ENCODE data around the gene VTI1A. TPM values are rescaled to one million over a fixed set of nuclear protein-coding genes. Genes with fewer than 3 reads are reported as not detected.
A peak's percentile ranks its signal among the peaks of the same experiment; 100 is the strongest.

The VTI1A gene
- polyA plus RNA-seq, 1 donor, result 14.1 TPM

DNA sequence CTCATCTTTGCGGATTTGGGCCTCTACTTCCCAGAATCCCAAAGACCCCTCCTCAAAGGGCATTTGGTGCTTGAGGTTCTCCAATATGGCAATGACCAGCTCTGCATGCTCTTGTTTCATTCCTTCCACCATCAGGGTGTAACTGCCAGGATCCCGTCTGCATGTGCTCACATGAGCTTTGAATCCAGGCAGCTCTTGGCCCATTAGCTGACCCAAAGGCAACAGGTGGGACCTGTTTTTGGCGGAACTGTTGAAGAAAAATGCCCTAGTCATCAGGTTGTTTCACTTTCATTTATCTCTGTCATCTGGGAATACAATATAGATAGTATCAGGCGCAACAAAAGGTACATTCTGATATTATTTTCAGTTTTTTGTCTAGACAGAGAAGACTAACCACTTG, 343.9 kb downstream of the VTI1A start:
- no peak for DNase-seq

DNA sequence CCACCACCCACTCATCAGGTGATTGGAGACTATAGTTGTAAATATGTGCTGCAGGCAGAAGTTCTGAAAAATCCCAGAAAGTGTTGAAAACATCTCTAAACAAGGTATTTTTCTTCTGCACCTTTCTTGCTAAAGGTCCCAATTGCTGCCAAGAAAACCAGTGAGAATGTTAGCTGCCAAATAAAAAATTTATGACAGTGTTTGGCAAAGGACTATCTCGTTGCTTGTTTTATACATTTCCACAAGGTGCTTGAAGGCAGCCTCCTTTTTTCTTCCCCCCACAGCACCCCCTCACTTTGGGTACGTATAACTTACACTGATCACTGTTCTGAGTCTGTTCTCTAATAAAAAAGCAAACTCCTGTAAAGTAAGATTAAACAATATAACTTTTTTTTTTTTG, 344.4 kb downstream of the VTI1A start:
- no peak for DNase-seq

DNA sequence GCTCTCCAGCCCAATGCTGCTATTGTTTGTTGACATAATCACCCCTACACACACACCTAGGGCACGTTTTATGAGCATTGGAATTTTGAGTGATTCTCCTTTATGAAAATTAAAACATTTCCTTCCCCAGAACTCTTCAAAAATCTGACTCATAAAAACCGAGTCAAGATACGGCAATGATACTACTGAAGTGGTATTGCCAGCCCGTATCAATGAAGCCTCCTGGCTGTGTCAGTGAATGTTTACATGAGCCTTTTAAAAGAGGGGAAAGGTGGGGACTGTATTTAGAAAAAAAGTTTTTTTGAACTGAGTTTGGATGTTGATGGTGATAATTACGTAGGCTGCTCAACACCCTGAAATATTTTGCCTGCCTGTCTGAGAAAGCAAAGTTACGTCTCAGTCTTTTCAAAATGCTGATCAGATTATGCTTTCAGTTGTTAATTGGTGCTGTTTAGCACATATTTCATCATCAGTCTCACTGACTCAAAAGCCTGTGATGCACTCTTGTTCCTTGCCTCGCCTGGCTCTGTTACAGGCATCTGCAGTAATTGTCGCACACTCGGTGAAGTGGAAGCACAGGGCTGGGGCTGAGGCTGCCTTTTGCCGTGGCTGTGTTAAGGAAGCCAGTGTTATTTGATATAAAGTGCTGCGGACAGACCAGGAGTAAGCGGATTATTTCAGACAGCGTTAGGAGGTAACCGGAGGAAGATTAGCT, 345.6 kb downstream of the VTI1A start:
- no peak for DNase-seq

DNA sequence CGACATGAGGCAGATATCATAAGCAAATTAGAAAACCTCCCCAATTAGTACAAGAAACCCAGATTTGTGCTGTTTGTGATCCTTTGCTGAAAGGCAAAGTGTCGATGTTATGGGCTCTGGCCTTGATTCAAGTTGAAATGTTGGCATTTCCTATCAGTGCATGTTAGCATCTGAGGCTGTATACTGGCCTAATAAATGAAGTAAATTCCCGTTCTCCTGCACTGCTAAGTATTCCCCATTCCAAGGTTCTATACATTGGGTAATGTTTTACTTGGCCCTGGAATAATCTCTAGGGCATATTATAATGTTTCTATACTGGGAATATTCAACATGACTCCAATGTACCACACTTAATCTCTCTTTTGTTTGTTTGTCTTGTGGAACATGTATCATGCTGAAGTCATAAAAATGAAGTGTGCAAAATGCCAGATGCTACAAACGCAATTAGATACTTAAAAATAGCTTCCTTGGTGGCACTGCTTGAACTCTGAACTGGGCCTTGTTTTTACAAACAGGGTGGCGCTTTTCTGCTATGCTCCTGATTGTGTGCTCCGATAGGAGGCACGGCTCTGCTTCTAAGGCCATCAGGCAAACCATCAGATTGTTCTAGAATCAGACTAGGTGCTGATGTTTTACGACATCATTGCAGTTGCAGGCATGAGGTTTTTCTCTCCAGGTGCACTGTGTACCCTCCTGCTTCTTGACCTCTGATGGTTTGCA, 346.3 kb downstream of the VTI1A start:
- no peak for DNase-seq

DNA sequence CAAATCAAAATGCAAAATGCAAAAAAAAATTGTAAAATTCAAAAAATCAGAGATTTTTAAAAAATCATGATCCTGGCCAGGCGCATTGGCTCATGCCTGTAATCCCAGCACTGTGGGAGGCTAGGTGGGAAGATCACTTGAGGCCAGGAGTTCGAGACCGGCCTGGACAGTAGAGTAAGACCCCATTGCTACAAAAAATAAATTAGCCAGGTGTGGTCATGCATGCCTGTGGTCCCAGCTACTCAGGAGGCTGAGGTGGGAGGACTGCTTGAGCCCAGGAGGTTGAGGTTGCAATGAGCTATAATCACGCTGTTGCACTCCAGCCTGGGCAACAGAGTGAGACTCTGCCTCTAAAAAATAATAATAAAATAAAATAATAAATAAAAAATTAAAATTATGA, 347.2 kb downstream of the VTI1A start:
- DNase-seq, result no peak

- no peak for DNase-seq
Measured at GRCh38 chr10:112795067-112795466, 348.1 kb downstream of the VTI1A start.

DNA sequence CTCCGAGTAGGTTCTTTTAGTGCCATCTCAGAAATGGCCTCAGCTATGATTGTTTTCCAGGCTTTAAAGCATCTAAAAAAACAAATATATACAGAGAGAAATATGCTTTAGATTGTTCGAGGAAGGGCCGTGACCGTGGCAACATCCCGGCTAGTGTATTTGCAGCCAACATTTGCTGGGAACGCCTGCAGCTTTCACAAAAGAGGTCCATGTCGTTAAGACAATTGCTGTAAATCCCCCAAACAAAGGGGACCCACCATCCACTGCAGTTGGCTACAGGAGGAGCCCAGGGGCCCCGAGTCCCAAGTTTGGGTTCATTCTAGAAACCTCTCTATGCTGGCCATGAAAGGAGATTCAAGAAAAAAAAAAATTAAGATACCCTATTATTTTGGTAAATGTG, 350.2 kb downstream of the VTI1A start:
- no peak for DNase-seq

GRCh38 chr10:112797855-112798254, 350.8 kb downstream of the VTI1A start:
- no peak for DNase-seq

- no peak for DNase-seq
Measured at GRCh38 chr10:112799038-112799437, 352.0 kb downstream of the VTI1A start.

GRCh38 chr10:112799726-112800510, 352.9 kb downstream of the VTI1A start:
- no peak for DNase-seq

GRCh38 chr10:112801004-112801403, 354.0 kb downstream of the VTI1A start:
- DNase-seq, result no peak

- DNase-seq, result no peak
Measured at GRCh38 chr10:112801748-112802147, 354.7 kb downstream of the VTI1A start.

- no peak for DNase-seq
Measured at GRCh38 chr10:112802411-112803022, 355.5 kb downstream of the VTI1A start.

GRCh38 chr10:112803961-112804401, 357.0 kb downstream of the VTI1A start:
- DNase-seq, result no peak

GRCh38 chr10:112805254-112805590, 358.2 kb downstream of the VTI1A start:
- DNase-seq, result no peak

- DNase-seq, result no peak
Measured at GRCh38 chr10:112805701-112806100, 358.7 kb downstream of the VTI1A start.

DNA sequence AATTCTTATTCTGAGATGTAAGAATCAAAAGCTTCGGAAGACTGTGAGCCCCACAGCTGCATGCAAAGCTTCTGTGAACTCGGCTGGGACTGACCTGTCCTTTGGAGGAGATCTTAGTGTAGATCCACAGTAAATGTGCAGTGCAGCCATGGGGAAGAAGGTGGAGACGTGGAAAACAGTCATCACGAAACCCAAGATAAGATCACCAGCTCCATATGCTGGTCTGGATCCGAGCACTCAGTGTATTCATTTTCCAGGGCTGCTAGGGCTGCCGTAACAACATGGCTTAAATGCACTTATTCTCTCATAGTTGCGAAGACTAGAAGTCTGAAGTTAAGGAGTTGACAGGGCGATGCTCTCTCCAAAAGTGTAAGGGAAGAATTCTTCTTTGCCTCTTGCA, 360.0 kb downstream of the VTI1A start:
- no peak for DNase-seq

DNA sequence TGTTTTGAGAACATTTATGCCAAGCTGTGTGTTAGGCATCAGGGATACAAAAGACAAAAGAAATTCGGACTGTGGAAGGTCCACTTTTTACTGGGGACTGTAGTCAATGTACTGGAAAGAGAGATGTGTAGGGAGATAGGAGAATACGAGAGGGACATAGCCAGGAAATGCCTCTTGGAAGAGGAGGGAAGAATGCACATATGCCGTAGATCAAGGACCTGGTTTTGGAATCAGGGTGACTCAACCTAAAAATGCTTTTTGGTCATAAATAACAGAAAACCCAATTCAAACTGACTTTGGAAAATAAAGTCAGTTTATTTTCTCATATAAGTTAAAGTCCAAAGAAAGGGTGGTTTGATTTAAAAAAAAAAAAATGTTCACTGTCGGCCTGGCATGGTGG, 362.7 kb downstream of the VTI1A start:
- DNase-seq, result no peak

DNA sequence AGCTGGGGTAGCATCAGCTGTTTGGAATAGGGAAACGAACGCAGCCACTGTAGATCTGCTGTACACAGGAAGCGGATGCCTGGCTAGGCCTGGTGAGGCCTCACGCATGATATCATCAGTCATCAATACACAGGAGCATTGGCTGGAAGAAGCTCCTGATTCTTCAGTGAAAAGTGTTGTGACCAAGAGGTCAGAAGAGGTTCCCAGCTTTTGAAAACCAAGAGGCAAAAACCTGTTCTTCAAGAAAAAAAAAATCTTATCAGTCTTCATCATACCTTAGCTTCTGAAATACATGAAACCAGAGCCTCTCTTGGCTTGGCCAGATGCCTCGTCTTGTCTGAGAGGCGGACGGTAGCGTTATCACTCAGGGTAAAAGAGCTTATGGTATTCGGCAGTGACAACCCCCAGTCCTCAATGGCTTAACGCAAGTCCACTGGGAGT, 363.7 kb downstream of the VTI1A start:
- no peak for DNase-seq

DNA sequence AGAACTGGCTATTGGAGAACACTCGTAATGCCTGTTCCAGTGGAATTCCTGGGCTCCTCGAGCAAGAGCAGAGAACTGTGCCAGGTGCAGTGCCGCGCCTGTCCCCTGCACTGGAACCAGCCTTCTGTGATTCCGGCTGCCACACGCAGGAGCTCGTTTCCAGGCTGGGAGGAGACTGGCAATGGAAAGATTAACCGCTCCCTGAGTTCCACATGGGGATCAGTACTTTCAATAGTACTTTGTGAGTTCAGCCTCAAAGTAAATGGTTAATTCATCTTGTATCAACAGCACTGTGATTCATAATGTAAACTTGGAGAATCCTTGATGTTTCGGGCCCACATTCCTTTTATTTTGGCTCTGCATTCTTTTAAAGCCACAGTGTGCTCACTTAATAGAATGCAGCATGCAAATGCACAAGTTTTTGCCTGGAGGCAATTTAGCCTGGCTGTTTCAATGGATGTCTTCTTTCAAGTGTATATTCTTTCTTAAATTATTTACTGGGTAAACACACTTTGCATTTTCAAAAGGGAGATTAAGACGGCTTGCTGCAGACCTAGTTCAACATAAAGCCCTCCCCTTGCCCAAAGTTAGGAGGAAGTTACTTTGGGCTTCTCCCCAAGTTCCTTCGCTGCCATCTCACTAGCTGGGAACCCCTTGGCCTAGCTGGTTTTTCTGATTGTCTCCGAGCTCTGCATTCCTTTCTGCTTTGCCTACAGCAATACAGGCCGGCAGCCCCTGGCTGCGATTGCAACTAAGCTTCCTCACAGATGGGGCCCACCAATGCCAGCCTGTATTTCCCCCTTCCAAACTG, 364.9 kb downstream of the VTI1A start:
- peak; percentile 77 for DNase-seq

- no peak for DNase-seq
Measured at GRCh38 chr10:112812586-112812985, 365.6 kb downstream of the VTI1A start.

Data from hindlimb muscle (tissue), 1 donor.